Testis (tissue), 2 donors: Measurements from ENCODE around the gene COL26A1.

Experiments used
- CTCF ChIP-seq, 3 experiments: fragments of 450-650 bp in 2 of 3; fragments of 200-600 bp in 1 of 3; sonication (generic) in 1 of 3; IDR thresholded peaks; one replicate each; pipeline ENCODE4 v1.5.1; 2016 to 2019; ENCODE audit warnings: antibody characterized with exemption in 3 of 3, mild to moderate bottlenecking in 2 of 3, moderate library complexity in 1 of 3
- POLR2A ChIP-seq: fragments of 450-650 bp; IDR thresholded peaks from one replicate; pipeline ENCODE4 v1.6.1; 2017; ENCODE audit warnings: antibody characterized with exemption, mild to moderate bottlenecking, moderate library complexity

GRCh38 chr7:101453617-101454016 lies 90.9 kb downstream of the COL26A1 start:
- TF ChIP-seq POLR2A (no peak), CTCF (IDR thresholded peaks at IDR 0.05) (no peak)
